ENCODE measurements around the gene CHST15. TPM values are rescaled to one million over a fixed set of nuclear protein-coding genes. Genes with fewer than 3 reads are reported as not detected.
A peak's percentile ranks its signal among the peaks of the same experiment; 100 is the strongest.

The CHST15 gene
- total RNA-seq, 2 experiments from 2014 or later, result 14.7 to 26.4 TPM

- no TSS peak for BruUV-seq (replicated peaks)
- TF ChIP-seq CTCF (conservative IDR thresholded peaks at IDR 0.05; ENCODE audit: low read length) (no peak), EZH2phosphoT487 (IDR thresholded peaks at IDR 0.05; ENCODE audit: borderline replicate concordance, low read depth, low read length) (no peak)
- POLR2A ChIA-PET, result interaction anchor here (0.7 to 4.8 kb wide), 7 partner anchors 12 to 35 kb away, joined by 3 to 51 read pairs (median 4); no protein-coding TSS in a partner anchor
- peak overlapping the region; percentile 91; the same call in 1 of the 2 replicates for H2AFZ ChIP-seq (ENCODE audit: low read length)
- H3K9me3 ChIP-seq (ENCODE audit: low read length), result no peaks in the 10 kb centered on the region
- H4K20me1 ChIP-seq (ENCODE audit: insufficient read depth, low read length), result no peaks in the 10 kb centered on the region
- no peak for DNase-seq (ENCODE audit: low spot score)
- H3K4me1 ChIP-seq (ENCODE audit: insufficient read depth, low read length, poor library complexity, severe bottlenecking), result peaks cover 58% of the 10 kb centered on the region
- H3K27ac ChIP-seq (ENCODE audit: low read depth, low read length, poor library complexity, severe bottlenecking), result peak overlapping the region; percentile 55
- peak overlapping the region; percentile 47 for H3K4me2 ChIP-seq (ENCODE audit: low read length)
- peak overlapping the region; percentile 12 for H3K4me3 ChIP-seq (ENCODE audit: low read depth, low read length, poor library complexity, severe bottlenecking)
- H3K9me2 ChIP-seq (ENCODE audit: insufficient read depth, low read length), result no peaks in the 10 kb centered on the region
- no peaks in the 10 kb centered on the region for H3K79me2 ChIP-seq (ENCODE audit: insufficient read depth, low read depth, low read length)
- CTCF ChIA-PET (ENCODE audit: unreplicated experiment), result interaction anchor here (0.6 to 1.5 kb wide), 4 partner anchors 10 to 1546 kb away, joined by 3 to 10 read pairs (median 4); no protein-coding TSS in a partner anchor
- intact Hi-C loops (cut with micrococcal nuclease; ENCODE audit: unreplicated experiment), result no loop called here
- H3K36me3 ChIP-seq (ENCODE audit: insufficient read depth, low read length), result no peaks in the 10 kb centered on the region
These were observed 25.8 kb upstream of the CHST15 start for GRCh38 chr10:124119216-124119615.

- Histone ChIP-seq H3K36me3 (ENCODE audit: insufficient read depth, low read length) (no peaks in the 10 kb centered on the region), H3K4me1 (ENCODE audit: insufficient read depth, low read length, poor library complexity, severe bottlenecking) (peaks cover 44% of the 10 kb centered on the region), H3K9me2 (ENCODE audit: insufficient read depth, low read length) (no peaks in the 10 kb centered on the region), H3K9me3 (ENCODE audit: low read length) (no peaks in the 10 kb centered on the region), H3K4me3 (ENCODE audit: low read depth, low read length, poor library complexity, severe bottlenecking) (no peak overlapping the region), H3K79me2 (ENCODE audit: insufficient read depth, low read depth, low read length) (no peaks in the 10 kb centered on the region), H3K27ac (ENCODE audit: low read depth, low read length, poor library complexity, severe bottlenecking) (no peak overlapping the region), H4K20me1 (ENCODE audit: insufficient read depth, low read length) (no peaks in the 10 kb centered on the region), H2AFZ (ENCODE audit: low read length) (peak overlapping the region; percentile 12; the same call in 1 of the 2 replicates), H3K4me2 (ENCODE audit: low read length) (no peak overlapping the region)
- ChIA-PET CTCF (ENCODE audit: unreplicated experiment) (interaction anchor here (1.2 kb wide), 1 partner anchor 8 kb away, joined by 6 read pairs; no protein-coding TSS in a partner anchor), POLR2A (interaction anchor here (0.6 to 4.8 kb wide), 4 partner anchors 10 to 26 kb away, joined by 3 to 51 read pairs (median 6); partner anchors contain the start of gene CHST15)
- no TSS peak for BruUV-seq (replicated peaks)
- no peak for DNase-seq (ENCODE audit: low spot score)
- no peak for TF ChIP-seq CTCF (conservative IDR thresholded peaks at IDR 0.05; ENCODE audit: low read length)
- no peak for TF ChIP-seq EZH2phosphoT487 (IDR thresholded peaks at IDR 0.05; ENCODE audit: borderline replicate concordance, low read depth, low read length)
- intact Hi-C loops (cut with micrococcal nuclease; ENCODE audit: unreplicated experiment), result no loop called here
These were observed 24.4 kb upstream of the CHST15 start for GRCh38 chr10:124117833-124118232.

GRCh38 chr10:124117511-124117785 lies 24.1 kb upstream of the CHST15 start:
- Histone ChIP-seq H3K4me1 (ENCODE audit: insufficient read depth, low read length, poor library complexity, severe bottlenecking) (peaks cover 44% of the 10 kb centered on the region), H3K4me3 (ENCODE audit: low read depth, low read length, poor library complexity, severe bottlenecking) (no peak overlapping the region), H4K20me1 (ENCODE audit: insufficient read depth, low read length) (no peaks in the 10 kb centered on the region), H3K79me2 (ENCODE audit: insufficient read depth, low read depth, low read length) (no peaks in the 10 kb centered on the region), H3K9me3 (ENCODE audit: low read length) (no peaks in the 10 kb centered on the region), H3K27ac (ENCODE audit: low read depth, low read length, poor library complexity, severe bottlenecking) (no peak overlapping the region), H3K4me2 (ENCODE audit: low read length) (no peak overlapping the region), H2AFZ (ENCODE audit: low read length) (no peak overlapping the region; the same call in 1 of the 2 replicates), H3K9me2 (ENCODE audit: insufficient read depth, low read length) (no peaks in the 10 kb centered on the region), H3K36me3 (ENCODE audit: insufficient read depth, low read length) (no peaks in the 10 kb centered on the region)
- no TSS peak for BruUV-seq (replicated peaks)
- no peak for DNase-seq (ENCODE audit: low spot score)
- CTCF ChIA-PET (ENCODE audit: unreplicated experiment), result no interaction called here
- intact Hi-C loops (cut with micrococcal nuclease; ENCODE audit: unreplicated experiment), result no loop called here
- TF ChIP-seq CTCF (conservative IDR thresholded peaks at IDR 0.05; ENCODE audit: low read length), result no peak
- TF ChIP-seq EZH2phosphoT487 (IDR thresholded peaks at IDR 0.05; ENCODE audit: borderline replicate concordance, low read depth, low read length), result no peak
- POLR2A ChIA-PET, result interaction anchor here (0.5 to 4.8 kb wide), 4 partner anchors 10 to 515 kb away, joined by 3 to 51 read pairs (median 6); partner anchors contain the start of gene CHST15
